HG03571 (cell line): ENCODE measurements around the gene ZNF23.

Experiments used
- ATAC-seq: cut with Tn5 transposase; IDR thresholded peaks from one replicate; pipeline ENCODE4 v1.9.1; 2021; ENCODE audit not compliant: unreplicated experiment

The ZNF23 gene

DNA sequence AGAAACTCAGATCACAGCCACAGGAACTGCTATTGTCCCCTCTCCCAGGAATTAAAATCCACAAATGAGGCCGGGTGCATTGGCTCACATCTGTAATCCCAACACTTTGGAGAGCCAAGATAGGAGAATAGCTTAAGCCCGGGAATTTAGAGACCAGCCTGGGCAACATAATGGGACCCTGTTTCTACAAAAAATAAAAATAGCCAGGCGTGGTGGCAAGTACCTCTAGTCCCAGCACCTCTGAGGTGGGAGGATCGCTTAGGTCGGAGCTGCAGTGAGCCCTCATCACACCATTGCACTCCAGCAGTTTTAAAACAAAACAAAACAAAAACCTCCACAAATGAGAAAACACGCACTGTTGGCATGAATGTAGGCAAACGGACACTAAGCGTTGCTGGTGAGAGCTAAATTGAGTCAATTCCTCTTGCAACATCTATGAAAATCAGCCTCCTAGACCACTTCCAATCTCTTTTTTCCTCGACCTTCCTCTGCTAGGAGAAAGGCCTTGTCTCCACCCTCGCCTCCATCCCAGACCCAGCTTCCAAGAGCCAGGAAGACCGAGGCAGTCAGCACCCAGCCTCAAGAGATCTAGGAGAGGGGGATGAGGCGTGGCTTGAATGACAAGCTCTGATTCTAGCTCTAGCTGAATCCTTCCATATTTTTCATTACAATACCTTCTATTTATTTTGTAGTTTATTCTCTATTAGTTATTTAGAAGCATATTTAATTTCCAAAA is 35.0 kb downstream of the ZNF23 start:
- ATAC-seq = no peak

GRCh38 chr16:71426069-71426879 is 35.8 kb downstream of the ZNF23 start:
- no peak for ATAC-seq

GRCh38 chr16:71425746-71426068 is 36.3 kb downstream of the ZNF23 start:
- no peak for ATAC-seq

GRCh38 chr16:71424626-71425025 is 37.4 kb downstream of the ZNF23 start:
- ATAC-seq = no peak

GRCh38 chr16:71423865-71424264 is 38.2 kb downstream of the ZNF23 start:
- ATAC-seq = no peak

DNA sequence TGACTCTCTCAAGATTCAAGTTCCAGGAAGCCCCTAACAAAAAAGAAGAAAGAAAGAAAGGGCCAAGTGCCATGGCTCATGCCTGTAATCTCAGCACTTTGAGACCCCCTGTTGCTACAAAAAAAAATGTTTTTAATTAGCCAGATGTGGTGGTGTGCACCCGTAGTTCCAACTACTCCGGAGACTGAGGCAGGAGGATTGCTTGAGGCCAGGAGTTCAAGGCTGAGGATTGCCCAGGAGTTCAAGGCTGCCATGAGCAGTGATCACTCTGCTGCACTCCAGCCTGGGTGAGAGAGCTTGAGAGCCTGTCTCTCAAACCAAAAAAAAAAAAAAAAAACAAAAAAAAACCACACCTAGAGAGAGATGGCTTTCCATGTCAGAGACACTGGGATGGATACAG is 39.0 kb downstream of the ZNF23 start:
- no peak for ATAC-seq

GRCh38 chr16:71421911-71422310 is 40.1 kb downstream of the ZNF23 start:
- no peak for ATAC-seq

GRCh38 chr16:71414038-71414437 is 48.0 kb downstream of the ZNF23 start:
- no peak for ATAC-seq

- ATAC-seq = no peak
Measured at GRCh38 chr16:71413341-71413740, 48.7 kb downstream of the ZNF23 start.

DNA sequence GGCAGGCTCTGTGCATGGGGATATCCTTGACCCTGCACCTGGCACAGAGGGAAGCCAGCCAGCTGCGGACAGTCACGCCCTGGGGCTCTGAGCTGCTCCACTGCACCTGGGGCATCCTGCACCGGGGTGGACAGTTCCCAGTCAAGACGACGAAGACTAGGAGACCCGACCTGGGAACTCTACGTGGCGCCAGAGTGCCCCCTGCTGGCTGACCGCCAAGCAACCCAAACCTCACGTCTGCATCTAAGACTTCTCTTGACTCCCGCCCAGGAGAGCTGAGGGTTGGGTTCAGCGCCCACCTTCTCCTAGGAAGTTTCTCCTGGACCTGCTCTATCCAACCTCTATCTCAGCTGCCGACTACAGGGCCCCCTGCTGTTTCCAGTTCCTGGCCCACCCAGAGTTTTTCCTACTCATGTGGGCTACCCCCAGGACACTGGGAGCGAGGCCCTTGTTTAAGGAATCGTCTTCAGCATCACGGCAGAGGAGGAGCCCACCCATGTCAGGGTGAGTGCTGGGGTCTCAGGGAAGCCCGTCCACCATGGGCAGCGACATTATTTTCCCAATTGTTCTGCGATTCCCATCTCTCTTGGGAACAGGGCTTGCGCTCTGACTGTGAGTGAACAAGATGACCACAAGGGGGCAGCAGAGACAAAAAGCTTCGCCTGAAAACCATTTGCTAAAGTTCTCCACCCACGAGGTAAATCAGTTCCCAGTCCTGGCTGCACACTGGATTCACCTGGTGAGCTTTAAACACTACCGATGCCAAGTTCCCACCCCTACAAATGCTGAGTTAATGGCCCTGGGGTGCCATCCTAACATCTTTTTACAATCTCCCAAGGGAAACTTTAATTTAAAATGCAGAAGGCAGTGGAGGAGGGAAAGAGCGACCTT is 49.5 kb downstream of the ZNF23 start:
- ATAC-seq = no peak

DNA sequence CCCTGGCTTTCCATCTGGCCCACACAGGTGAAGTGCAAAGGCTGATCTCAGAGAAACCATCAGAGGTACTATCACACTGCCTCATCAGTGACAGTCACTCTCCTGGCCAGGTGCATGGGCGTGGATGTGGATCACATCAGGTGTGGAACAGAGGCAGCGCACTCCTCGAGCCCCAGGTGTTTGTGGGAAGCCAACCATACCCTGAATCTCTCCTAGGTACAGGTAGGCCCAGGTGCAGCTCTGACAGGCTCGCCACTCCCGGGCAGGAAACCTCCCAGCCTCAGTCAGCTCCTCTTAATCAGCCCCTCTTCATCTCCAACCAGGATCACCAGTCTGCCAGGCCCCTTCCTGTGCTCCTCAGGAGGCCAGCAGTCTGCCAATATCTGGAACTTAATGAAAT is 51.9 kb downstream of the ZNF23 start:
- no peak for ATAC-seq

- ATAC-seq = no peak
Measured at GRCh38 chr16:71409011-71409775, 52.9 kb downstream of the ZNF23 start.

DNA sequence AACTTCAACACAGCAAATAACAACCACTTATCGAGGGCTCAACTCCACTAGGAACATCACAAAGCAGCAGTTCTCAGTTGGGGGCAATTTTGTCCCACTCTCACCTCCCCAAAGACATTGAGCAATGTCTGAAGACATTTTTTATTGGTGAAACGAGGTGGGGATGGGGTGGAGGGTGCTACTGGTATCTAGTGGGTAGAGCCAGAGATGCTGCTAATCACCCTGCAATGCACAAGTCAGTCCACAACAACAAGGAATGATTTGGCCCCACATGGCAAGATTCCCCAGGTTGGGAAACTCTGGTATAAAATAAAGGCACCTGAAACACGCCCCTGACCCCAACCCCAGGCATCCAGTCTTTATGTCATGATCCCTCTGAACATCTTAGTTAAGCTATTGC is 53.5 kb downstream of the ZNF23 start:
- no peak for ATAC-seq

DNA sequence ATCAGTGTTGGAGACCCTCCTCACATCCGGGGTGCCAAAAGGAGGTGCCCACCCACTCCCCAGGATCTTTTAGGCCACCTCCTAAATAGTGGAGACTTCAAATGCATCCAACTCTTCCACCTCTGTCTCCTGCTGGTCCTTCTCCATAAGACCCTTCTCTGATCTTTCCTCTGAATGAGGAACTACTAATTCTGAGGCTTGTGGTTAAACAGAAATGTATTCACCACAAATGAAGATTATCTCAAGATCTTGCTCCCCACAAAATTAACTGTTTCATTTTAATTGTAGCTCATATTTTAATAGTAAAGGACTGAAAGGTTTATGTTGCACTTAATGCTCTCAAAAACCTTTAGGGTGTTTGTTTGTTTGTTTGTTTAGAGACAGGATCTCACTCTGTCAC is 54.3 kb downstream of the ZNF23 start:
- ATAC-seq = no peak

DNA sequence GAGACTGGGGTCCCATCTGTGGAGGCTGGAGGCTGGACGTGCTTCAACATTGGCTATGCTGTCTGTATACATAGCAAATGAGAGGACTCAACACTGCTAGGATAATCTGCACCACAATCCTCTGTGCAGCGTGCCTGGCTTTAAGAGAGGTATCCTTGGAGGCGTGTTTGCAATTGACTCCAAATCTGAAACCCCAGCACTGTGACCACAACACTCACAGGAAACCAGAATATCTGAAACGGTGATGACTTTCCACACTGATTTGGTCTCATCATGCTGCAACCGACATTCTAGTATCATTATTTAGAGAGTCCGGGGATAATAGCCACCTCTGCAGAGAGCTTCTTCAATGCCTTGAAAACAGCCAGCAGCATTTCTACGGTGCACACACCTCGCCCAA is 55.3 kb downstream of the ZNF23 start:
- no peak for ATAC-seq

DNA sequence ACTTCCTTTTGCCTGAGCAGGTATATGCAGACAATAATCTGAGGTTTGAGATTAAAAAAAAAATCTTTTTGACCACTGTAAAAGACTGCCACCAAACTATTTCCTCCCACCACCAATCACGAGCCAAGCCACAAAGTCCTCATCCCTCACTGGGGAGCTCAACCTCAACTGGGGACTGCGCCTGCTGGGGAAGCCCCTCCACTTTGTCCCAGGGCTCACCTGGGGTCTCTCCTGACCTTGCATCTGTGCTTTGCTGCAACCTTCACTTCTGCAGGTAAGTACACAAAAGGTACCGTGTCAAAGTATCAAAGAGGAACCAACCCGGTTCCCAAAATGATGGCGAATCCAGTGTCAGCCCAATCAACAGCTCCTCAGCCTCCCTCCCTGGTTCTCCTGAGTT is 55.7 kb downstream of the ZNF23 start:
- ATAC-seq = no peak

- no peak for ATAC-seq
Measured at GRCh38 chr16:71404364-71404763, 57.7 kb downstream of the ZNF23 start.

GRCh38 chr16:71402674-71403073 is 59.4 kb downstream of the ZNF23 start:
- no peak for ATAC-seq

DNA sequence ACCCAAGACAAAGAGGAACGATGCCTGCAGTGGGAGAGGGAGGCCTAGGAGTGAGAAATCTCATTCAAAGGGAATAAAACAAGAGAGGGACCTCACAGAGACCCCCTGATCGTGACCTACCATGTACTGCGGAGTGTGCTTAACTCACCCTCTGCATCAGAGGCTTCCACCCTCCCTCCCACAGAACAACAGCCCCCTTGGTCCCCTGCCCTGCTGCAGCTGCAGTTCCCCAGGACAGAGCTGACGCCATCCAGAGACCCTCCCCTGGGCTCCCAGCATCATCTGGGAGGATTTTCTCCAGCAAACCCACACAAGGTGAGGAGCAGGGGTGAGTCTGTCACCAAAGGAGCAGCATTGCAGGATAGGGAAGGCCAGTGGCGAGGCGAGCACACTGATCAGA is 60.0 kb downstream of the ZNF23 start:
- ATAC-seq = no peak

- ATAC-seq = no peak
Measured at GRCh38 chr16:71399801-71400563, 62.1 kb downstream of the ZNF23 start.
